GDM1 (cell line): ENCODE results near the gene MRPS2.
"Not testable (repeated sequence)": the region's sequence is repeated elsewhere in the genome, so short reads cannot be mapped to it uniquely, and the experiment has no call there.

Experiments
- DNase-seq: peaks from one replicate; lab custom pipeline; 2025; lab: John Stamatoyannopoulos, UW

Gene MRPS2

DNA sequence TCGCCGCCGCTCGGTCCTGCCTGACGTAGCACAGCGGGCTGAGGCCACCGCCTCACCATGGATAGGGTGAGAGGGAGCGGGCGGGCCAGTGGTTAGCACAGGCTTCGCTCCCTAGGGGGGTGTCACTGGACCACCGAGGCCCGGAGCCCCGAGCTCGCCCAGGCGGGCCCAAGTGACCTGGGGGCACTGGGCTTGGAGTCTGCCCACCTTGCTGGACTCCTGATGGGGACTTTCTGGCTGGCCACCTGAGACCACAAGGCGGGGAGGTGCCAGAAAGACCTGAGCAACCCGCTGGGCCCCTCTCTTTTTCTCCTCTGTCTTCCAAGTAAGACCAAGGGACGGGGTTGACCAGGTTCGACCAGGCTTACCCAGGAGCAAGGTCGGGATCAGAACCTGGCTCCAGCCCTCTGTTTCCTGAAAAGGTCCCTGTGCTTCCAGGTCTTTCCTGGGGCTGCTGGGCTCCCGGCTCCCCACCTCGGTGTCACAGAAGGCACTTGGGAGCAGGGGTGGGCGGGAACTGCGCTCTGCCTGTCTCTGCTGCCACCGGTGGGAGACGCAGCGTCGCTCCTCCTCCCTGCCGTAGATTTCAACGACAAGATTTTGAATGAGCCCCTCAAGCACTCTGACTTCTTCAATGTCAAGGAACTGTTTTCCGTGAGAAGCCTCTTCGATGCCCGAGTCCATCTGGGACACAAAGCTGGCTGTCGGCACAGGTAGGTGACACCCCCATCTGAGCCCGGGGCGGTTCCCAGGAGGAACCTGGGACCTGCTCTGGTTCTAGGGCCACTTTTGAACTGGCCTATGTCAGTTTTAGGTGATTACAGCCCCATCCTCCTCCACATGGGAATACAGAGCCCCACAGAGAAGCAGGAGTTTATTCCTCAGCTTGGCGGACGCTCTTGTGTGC, 1.0 kb downstream of the MRPS2 start:
- DNase-seq = no peak

DNA sequence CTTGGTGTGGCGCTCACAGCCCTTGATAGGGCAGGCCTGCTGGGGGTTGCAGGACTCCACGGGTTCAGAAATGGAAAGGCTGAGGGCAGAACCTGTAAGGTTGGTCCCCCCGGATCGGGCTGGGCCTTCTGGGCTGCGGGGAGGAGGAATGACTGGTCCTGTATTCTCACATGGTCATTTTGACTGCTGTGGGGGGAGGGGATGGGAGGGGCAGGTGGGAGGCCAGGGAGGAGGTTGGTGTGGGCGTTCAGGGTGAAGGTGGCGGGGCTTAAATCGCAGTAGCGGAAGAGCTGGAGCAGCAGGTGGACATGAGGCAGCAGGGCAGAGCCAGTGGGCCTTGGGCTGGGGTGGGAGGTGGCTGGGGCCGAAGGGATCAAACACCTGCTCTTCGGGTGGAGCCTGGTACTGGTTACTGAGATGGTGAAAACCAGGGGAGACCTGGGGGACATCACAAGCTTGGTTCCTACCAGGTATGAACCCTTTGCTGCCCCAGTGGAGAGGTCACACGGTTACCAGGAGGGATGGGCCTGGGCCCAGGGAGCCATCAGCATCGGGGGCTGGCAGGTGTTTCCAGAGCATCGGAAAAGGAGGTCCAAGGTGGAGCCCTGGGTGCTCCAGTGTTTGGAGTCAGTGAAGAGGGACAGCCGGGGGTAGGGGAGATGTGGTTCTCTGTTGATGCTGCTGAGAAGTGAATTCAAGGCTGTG, 1.8 kb downstream of the MRPS2 start:
- no peak for DNase-seq

GRCh38 chr9:135502873-135503321, 2.4 kb downstream of the MRPS2 start:
- DNase-seq = no peak

GRCh38 chr9:135503371-135504261, 3.1 kb downstream of the MRPS2 start:
- DNase-seq = no peak

- DNase-seq = peak; percentile 33
These were observed 4.1 kb downstream of the MRPS2 start for GRCh38 chr9:135504262-135505243.

- no peak for DNase-seq
These were observed 5.1 kb downstream of the MRPS2 start for GRCh38 chr9:135505406-135506187.

DNA sequence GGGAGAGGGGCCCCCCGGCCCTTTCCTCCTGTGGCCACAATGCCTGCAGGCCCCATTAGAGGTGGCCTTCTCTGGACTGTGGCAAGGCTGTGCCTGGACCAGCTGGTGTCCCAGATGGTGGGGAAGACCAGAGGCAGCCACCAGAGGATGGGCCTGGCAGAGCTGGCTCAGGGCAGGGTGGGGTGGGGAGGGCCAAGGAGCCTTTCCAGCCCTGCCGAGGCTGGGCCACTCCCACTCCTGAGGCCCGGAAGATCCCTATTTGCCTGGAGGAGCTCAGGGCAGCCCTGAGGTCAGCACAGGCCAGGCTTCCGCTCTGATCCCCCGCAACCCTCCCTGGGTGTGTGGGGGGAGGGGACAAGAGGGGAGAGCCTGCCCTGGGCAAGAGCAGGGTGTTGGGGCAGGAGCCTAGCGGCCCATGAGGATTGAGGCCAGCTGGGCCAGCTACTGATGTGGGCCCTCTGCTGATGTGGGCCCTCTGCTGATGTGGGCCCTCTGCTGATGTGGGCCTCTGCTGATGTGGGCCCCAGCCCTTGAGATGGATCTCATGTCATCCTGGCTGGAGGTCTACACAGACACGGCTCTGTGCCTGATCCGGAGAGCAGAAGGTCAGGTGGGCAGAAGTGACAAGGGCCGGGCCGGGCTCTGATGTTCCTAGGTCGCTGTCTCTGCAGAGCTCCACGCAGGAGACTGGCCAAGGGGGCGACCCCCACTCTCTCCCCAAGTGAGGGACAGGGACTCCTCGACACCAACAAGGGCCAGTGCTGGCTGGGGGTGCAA, 6.0 kb downstream of the MRPS2 start:
- DNase-seq = no peak

- DNase-seq = no peak
These were observed 6.9 kb downstream of the MRPS2 start for GRCh38 chr9:135507104-135508035.

DNA sequence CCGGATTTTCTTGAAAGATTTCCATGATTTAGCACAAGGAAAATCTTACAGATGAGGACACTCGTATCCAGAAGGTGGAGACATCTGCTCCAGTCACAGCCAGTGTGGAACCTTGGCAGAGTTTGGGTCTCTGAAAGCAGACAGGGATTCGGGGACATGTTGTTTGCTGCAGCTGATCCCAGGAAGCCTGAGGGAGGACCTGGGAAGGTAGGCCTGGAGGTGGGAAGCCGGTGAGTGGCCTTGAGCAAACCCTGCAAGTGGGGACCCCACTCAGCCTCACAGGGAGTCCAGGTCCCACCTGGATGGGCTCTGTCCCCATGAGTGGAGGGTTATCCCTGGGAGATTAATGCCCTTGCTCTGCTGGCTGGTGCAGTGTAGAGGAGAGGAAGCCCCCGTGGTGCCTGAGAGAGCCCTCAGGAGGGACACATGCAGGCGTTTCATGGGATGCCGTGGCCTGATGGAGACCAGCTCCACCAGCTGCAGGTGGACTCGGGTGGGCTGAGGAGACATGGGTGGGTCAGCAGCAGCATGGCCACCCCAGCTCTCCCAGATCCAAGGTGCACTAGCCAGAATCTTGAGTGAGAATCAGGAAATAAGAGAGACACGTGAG, 7.8 kb downstream of the MRPS2 start:
- no peak for DNase-seq

- DNase-seq = no peak
These were observed 9.0 kb downstream of the MRPS2 start for GRCh38 chr9:135509458-135509857.

DNA sequence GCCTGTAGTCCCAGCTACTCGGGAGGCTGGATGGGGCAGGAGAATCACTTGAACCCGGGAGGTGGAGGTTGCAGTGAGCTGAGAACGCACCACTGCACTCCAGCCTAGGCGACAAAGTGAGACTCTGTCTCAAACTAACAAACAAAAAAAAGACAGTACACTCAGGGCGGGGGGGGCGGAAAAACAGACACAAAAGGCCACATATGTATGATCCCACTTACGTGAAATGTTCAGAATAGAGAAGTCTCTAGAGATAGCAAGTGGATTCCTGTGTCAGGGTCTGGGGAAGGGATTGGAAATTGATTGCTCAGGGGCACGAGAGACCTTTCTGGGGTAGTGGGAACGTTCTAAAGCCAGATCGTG, 11.7 kb downstream of the MRPS2 start:
- no peak for DNase-seq

DNA sequence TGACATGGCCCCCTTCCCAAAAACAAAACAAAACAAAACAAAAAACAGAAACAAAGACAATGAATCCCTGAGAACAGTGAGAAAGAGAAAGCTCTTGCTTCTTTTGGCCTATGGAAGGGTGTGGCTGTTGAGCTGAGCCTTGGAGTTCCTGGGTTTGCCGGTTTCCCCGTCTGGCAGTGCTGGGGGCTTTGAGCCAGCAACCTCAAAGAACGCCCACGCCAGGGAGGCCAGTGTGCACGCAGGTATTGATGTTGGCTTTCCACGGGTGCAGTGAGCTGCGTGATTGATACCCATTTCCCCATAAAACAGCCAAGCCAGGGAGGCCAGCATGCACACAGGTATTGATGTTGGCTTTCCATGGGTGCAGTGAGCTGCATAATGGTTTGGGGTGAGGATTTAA, 12.4 kb downstream of the MRPS2 start:
- DNase-seq = no peak

GRCh38 chr9:135513351-135513846, 12.9 kb downstream of the MRPS2 start:
- no peak for DNase-seq

DNA sequence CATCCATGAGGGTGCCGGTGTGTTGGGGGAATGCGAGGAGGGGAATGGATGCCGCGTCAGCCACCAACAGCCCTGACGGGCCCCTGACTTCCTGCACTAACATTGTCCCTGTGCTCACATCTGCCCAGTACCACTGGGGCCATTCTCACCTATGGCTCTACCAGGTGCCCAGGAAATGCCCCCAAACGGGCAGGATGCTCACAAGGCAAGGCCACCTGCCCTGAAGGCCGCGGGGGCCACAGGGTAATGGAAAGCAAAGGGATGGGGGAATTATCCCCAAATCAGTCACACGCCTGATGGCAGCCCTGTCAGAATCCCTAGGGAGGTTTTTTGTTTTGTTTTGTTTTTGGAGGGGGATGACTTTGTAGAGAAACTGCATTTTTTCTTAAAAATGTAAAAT, 13.4 kb downstream of the MRPS2 start:
- not testable (repeated sequence) for DNase-seq

- DNase-seq = no peak
These were observed 14.0 kb downstream of the MRPS2 start for GRCh38 chr9:135514342-135515082.

GRCh38 chr9:135515083-135515951, 14.8 kb downstream of the MRPS2 start:
- no peak for DNase-seq
